Measurements from ENCODE around the gene ARL5A. TPM values are rescaled to one million over a fixed set of nuclear protein-coding genes. Genes with fewer than 3 reads are reported as not detected.
"Not testable (repeated sequence)": the region's sequence is repeated elsewhere in the genome, so short reads cannot be mapped to it uniquely, and the experiment has no call there.

ARL5A gene, protein sequence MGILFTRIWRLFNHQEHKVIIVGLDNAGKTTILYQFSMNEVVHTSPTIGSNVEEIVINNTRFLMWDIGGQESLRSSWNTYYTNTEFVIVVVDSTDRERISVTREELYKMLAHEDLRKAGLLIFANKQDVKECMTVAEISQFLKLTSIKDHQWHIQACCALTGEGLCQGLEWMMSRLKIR
- total RNA-seq = 10 to 100 TPM; 78.7 to 79.9 TPM

DNA sequence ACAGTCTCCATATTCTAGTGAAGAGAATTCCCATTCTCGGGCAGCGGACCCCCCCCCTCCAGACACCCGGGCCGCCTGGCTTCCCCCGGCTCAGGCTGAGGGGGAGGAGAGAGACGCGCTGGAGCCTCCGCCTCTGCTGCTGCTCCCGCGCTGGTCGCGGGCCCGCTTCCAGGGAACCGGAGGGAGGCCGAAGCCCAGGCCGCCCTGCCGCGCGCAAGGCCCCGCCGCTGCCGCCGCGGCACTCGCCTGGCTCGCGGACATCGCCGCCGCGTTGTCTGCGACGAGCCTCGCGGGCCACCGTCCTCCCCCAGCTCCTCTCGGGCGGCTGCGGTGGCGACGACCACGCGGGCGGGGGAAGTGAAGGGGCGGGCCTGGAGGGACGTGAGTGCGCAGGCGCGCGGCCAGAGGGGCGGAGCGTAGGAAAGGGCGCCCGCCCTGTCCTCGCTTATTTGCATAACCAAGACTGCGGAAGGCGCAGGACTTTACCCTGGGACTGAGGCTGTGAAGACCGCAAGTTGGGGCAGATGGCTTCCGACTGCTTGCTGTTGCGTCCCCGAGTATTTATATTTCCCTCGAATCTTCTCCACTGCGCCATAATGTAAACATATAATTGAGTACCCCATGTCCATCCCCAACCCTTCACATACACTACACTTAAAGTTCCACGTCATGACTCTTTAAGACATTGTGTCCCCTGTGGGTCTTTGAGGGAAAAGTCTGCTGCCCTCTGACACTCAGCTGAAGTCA lies at the start of gene ARL5A:
TSS of gene ARL5A (minus strand) at position 279 of the 747 bp plus-strand sequence. CDS start at position 34, 245 bp downstream.
- H3K9me3 Mint-ChIP-seq = no peaks in the 10 kb centered on the region

GRCh38 chr2:151875631-151876030 lies 47.4 kb upstream of the ARL5A start:
- CTCF ChIA-PET, H3K27ac Mint-ChIP-seq: not testable (repeated sequence)

More for the DNA sequence above, at the start of gene ARL5A:
- H3K27ac Mint-ChIP-seq = peak within 1 kb of the TSS; percentile 90
- intact Hi-C loops (cut with micrococcal nuclease) = no loop called here
- POLR2A ChIA-PET = interaction anchor here (0.7 to 1.2 kb wide), 4 partner anchors 9 to 191 kb away, joined by 3 read pairs; no protein-coding TSS in a partner anchor
- TF ChIP-seq, protein P1, sequence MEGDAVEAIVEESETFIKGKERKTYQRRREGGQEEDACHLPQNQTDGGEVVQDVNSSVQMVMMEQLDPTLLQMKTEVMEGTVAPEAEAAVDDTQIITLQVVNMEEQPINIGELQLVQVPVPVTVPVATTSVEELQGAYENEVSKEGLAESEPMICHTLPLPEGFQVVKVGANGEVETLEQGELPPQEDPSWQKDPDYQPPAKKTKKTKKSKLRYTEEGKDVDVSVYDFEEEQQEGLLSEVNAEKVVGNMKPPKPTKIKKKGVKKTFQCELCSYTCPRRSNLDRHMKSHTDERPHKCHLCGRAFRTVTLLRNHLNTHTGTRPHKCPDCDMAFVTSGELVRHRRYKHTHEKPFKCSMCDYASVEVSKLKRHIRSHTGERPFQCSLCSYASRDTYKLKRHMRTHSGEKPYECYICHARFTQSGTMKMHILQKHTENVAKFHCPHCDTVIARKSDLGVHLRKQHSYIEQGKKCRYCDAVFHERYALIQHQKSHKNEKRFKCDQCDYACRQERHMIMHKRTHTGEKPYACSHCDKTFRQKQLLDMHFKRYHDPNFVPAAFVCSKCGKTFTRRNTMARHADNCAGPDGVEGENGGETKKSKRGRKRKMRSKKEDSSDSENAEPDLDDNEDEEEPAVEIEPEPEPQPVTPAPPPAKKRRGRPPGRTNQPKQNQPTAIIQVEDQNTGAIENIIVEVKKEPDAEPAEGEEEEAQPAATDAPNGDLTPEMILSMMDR (IDR thresholded peaks at IDR 0.05) = no peak
- peak; percentile 93 for DNase-seq
- H3K4me1 Mint-ChIP-seq (ENCODE audit: low read depth) = peaks cover 38% of the 10 kb centered on the region
- H3K36me3 Mint-ChIP-seq (ENCODE audit: low read depth) = peaks cover 8% of the 10 kb centered on the region
- CTCF ChIA-PET = interaction anchor here (1.3 to 1.6 kb wide), 3 partner anchors 11 to 197 kb away, joined by 3 to 4 read pairs (median 3); no protein-coding TSS in a partner anchor
- no peaks in the 10 kb centered on the region for H3K27me3 Mint-ChIP-seq
- ATAC-seq = peak; percentile 97
- H3K4me3 Mint-ChIP-seq = peak within 1 kb of the TSS; percentile 97

GRCh38 chr2:151872463-151872862 lies 44.2 kb upstream of the ARL5A start:
- H3K27ac Mint-ChIP-seq = no peak overlapping the region
- intact Hi-C loops (cut with micrococcal nuclease) = no loop called here
- ATAC-seq = no peak
- peaks cover 1% of the 10 kb centered on the region for H3K9me3 Mint-ChIP-seq
- TF ChIP-seq, protein P1 (IDR thresholded peaks at IDR 0.05) = no peak
- peaks cover 2% of the 10 kb centered on the region for H3K27me3 Mint-ChIP-seq
- H3K4me3 Mint-ChIP-seq = no peak overlapping the region
- POLR2A ChIA-PET = interaction anchor here (0.6 kb wide), 1 partner anchor 80 kb away, joined by 3 read pairs; no protein-coding TSS in a partner anchor
- no peaks in the 10 kb centered on the region for H3K4me1 Mint-ChIP-seq (ENCODE audit: low read depth)
- CTCF ChIA-PET = no interaction called here
- no peaks in the 10 kb centered on the region for H3K36me3 Mint-ChIP-seq (ENCODE audit: low read depth)
- DNase-seq = no peak

More at GRCh38 chr2:151875631-151876030, 47.4 kb upstream of the ARL5A start:
- ATAC-seq; H3K36me3 Mint-ChIP-seq (ENCODE audit: low read depth); H3K27me3 Mint-ChIP-seq; intact Hi-C loops (cut with micrococcal nuclease); H3K4me3 Mint-ChIP-seq; H3K4me1 Mint-ChIP-seq (ENCODE audit: low read depth); H3K9me3 Mint-ChIP-seq; DNase-seq; POLR2A ChIA-PET: not testable (repeated sequence)

DNA sequence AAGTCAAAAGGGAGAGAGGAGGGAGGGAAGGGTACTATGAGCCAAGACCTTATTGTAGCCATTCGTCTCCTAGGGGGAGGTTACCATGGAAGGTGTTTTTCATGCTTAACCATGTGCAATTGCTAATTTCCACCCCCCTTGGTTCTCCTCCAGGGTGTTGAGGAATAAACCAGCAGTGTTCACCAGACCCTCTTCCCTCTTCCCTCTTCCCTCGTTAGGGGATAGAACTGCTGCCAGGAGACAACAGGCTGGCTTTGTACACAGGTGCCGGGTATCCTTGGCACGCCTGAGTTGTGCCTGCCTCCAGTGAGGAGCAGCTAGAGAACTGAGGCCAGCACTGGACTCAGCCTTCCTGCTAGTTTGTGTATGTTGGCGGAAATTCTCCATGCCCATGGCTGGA lies 41.1 kb upstream of the ARL5A start:
- Mint-ChIP-seq H3K27ac (no peak overlapping the region), H3K4me3 (no peak overlapping the region), H3K36me3 (ENCODE audit: low read depth) (no peaks in the 10 kb centered on the region), H3K9me3 (no peaks in the 10 kb centered on the region), H3K27me3 (peaks cover 4% of the 10 kb centered on the region), H3K4me1 (ENCODE audit: low read depth) (no peaks in the 10 kb centered on the region)
- intact Hi-C loops (cut with micrococcal nuclease) = no loop called here
- CTCF ChIA-PET = no interaction called here
- ATAC-seq = no peak
- no peak for DNase-seq
- POLR2A ChIA-PET = no interaction called here
- TF ChIP-seq, protein P1 (IDR thresholded peaks at IDR 0.05) = no peak

DNA sequence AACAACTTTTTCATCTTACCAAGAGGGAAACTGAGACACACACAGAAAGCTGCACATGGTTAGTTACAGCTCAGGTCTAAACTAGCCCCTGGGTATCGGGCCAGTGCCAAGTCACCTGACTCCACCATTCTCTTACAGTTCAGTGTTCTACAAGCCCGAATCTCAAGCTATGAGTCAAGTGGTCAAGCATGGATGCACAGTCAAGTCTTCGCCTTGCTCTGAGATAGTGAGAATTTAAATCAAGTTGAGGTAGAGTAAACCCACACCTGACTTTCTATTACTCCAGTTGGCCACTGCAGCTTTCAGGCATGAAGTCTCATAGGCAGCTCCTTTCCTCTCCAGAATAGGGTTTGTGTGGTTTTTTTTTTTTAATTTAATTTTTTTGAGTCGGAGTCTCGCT lies 34.5 kb upstream of the ARL5A start:
- ATAC-seq (no peak), DNase-seq (no peak)
- intact Hi-C loops (cut with micrococcal nuclease) = no loop called here
- H3K36me3 Mint-ChIP-seq (ENCODE audit: low read depth) = no peaks in the 10 kb centered on the region
- TF ChIP-seq, protein P1 (IDR thresholded peaks at IDR 0.05) = no peak
- H3K9me3 Mint-ChIP-seq = no peaks in the 10 kb centered on the region
- H3K27me3 Mint-ChIP-seq = peaks cover 3% of the 10 kb centered on the region
- ChIA-PET POLR2A (no interaction called here), CTCF (no interaction called here)
- no peak overlapping the region for H3K4me3 Mint-ChIP-seq
- H3K27ac Mint-ChIP-seq = no peak overlapping the region
- H3K4me1 Mint-ChIP-seq (ENCODE audit: low read depth) = no peaks in the 10 kb centered on the region
